Limb (tissue), 2 donors: ENCODE measurements around the gene TM2D3.
"Not testable (repeated sequence)": the region's sequence is repeated elsewhere in the genome, so short reads cannot be mapped to it uniquely, and the experiment has no call there.

Experiments
- DNase-seq, 2 donors: peaks; one replicate each; pipeline ENCODE4 v3.0.0-alpha.2; 2016; ENCODE audit errors: extremely low spot score in 2 of 2

Gene TM2D3

DNA sequence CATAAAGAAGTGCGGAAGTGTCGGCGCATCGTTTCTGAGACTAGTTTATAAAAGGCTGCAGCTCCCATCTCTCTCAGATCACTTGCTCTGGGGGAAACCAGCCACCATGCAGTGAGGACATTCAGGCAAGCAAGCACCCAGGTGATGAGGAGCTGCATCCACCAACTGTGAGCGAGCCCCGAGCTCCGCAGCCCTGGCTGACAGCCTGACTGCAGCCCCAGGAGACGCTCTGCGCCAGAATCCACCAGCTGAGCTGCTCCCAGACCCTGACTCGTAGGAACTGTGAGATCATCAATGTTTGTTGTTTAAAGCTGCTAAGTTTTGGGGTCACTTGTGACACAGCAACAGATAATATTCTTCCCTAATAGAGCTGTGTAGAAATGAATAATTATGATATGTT is 5.0 kb upstream of the TM2D3 start:
- no peak for DNase-seq

DNA sequence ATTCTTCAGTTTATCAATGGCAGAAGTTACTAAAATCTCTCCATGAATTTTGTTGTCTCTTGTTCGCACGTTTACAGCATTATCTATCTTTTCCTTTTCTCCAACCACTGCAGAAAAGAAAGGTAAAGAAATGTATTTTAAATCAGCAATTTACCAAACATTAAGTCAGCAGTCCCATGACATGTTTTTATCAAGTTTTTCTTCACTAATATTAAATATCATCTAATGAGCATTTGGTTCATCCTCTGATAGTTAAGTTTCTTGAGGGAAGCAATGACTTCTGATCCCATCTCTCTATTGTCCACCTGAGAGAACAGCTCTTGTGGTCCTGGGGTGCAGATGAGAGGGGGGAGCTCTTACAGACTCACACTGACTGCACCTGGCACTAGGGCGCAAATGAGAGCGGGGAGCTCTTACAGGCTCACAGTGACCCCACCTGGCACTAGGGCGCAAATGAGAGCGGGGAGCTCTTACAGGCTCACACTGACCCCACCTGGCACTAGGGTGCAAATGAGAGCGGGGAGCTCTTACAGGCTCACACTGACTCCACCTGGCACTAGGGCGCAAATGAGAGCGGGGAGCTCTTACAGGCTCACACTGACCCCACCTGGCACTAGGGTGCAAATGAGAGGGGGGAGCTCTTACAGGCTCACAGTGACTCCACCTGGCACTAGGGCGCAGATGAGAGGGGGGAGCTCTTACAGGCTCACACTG is 2.6 kb upstream of the TM2D3 start:
- not testable (repeated sequence) for DNase-seq

DNA sequence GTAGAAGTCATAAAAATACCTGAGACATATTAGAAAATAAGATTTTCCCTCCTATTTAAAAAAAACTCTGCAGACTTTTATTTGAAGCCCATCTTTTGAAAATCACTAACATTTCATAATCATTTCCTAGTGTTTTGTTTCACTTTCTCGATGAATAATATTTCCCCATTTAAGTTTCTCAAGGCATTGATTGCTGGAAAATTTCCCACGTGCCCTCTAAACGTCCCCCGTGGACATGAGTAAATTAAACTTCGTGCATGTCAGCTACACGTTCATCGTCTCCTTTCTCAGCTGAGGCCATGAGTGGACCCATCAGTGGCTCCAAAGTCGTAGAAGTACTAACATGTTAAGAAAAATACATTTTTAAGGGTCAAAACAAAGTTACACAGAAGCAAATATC is 2.0 kb upstream of the TM2D3 start:
- no peak for DNase-seq

DNA sequence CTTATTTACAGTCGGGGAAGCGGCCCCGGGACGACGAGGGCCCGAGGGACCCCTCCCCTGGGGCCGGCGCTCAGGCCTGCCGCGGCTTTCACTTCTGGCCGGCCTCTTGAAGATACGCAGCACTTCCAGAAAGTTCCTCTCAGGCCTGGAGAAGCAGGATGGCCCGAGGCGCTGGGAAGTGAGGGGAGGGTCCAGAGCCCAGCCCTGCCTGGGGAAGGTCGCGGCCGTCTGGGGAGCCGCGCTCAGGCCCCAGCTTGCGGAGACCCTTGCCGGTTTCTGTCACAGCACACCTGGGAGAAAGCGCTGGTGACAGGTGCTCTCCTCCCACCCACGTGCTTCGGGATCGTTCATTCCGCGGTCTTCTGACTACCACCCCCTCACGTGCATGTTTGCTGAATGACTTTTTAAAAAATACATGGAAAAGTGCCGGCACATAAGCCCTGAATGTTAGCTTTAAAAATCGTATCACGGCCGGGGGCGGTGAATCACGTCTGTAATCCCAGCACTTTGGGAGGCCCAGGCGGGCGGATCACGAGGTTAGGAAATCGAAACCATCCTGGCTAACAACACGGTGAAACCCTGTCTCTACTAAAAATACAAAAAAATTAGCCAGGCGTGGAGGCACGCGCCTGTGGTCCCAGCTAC is 727 bp upstream of the TM2D3 start:
- no peak for DNase-seq

DNA sequence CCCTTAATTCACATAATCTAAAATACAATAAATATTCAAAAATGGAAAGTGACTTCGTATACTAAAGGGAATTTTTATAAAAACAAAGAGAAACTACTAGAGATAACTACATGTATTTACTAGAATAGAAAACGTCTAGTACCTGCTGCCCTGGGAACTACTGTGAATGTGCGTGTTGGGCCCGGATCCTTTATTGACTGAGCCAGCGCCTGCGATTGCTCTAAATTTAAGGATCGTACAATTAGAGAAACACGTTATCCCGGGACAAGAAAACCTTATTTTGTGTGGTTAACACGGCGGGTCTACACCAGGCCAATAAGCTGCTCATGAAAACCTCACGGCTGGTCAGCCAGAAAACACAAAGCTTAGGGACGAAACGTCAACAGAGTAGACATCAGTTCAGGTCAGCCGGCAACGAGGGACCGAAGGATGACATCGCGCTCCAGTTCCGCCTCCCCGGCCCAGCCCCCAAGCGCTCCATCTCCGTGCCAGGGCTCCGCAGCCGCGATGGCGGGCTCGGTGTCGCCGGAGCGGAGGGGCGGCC is 555 bp downstream of the TM2D3 start:
- no peak for DNase-seq

DNA sequence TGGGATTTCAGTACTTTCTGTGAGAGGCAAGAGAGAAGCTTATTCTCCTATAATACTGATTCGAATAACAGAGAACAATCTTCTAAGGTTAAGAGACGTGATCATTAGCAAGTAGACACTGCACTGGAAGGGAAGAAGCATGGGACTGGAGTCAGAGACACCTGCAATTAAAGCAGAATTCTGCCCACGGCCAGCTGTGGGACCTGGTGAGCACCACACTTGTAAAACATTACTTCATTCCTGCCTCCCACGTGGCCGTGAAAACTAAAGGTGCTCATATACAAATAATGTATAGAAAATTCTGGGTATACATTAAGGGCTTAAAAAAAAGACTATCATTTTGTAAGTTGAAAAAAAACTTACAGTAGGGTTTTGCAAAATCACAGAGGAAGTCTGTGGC is 2.0 kb downstream of the TM2D3 start:
- DNase-seq: no peak

DNA sequence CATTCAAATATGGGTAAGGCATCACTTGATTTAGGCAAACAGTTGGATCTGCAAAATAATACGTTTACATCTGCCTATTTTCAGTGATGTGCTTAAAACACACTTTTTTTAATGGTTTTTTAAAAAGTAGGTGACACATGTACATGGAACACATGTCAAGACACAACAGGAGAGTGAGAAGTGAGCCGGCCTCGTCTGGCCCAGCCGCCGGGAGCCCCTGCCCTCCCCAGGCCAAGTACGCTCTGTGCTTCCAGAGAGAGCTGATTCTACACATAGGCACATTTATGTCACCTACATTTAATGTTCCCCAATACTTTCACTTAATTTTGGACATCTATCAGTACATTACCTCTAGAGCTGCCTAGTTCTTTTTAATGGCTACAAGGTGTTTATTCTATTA is 3.8 kb downstream of the TM2D3 start:
- DNase-seq: no peak

DNA sequence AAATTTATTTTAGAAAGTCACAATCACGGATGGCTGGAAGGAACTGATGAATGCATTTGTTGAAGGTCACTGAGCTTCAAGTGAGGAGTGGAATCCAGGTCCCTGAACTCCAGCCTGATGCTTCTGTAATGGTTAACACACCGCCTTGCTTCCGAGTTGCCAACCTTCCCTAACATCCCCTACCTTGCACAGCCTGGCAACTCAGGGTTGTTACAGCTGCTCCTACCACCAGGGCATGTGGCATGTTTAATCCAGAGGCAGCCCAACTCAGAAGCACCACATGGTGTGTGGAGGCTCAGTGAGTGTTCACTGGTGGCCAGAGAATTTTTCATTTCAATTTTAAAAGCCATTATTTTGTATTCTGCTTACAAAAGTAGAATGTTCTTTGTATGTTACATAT is 4.9 kb downstream of the TM2D3 start:
- DNase-seq: no peak

DNA sequence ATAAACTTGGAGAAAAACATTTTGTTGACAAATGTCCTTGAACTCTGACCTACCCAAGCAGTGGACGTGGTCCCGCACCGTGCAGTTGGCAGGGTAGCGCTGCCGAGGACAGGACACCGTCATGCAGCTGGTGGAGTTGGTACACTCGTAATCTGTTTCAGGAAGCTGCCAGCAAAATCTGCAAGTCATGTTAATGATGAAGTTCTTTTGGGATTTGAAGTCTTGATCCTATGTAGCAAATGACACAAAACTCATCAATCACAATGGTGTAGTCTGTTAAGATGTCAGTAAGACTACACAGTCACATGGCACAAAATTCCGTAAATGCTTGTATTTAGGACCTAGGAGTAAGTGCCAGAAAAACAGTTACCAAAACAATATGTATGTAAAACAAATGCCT is 5.5 kb downstream of the TM2D3 start:
- DNase-seq: no peak

DNA sequence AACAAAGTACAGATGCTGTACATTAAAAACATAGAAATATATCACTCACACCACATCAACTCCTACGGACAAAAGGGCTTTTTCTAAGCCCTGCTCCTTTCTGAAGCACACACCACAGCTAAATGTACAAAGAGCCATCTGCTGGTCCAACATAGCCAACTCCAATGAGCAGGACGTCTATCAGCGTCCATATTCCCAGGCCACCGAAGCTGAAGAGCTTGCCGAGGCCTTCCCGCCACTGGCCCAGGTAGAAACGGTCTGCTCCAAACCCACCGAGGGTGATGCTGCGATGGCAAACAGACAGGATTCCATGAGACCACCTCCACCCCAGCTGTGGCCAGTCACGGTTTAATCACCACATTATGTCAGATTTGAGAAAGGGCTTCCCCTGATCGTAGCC is 9.8 kb downstream of the TM2D3 start:
- no peak for DNase-seq

DNA sequence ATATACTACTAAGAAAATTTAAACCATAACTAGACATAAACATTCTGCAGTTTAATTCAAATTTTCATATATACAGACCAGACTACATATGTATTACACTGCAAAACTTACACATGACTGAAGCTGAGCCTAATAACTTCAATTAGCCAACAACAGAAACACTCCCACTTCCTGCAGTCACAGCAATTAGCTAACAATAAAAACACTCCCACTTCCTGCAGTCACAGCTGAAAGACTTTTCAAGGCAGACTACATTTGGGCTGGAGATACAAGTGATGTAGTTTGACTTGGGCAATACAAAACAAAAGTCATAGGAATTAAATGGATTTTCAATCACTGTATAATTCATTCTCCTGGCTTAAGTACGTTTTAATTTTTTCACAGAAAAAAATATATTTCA is 10.3 kb downstream of the TM2D3 start:
- no peak for DNase-seq

DNA sequence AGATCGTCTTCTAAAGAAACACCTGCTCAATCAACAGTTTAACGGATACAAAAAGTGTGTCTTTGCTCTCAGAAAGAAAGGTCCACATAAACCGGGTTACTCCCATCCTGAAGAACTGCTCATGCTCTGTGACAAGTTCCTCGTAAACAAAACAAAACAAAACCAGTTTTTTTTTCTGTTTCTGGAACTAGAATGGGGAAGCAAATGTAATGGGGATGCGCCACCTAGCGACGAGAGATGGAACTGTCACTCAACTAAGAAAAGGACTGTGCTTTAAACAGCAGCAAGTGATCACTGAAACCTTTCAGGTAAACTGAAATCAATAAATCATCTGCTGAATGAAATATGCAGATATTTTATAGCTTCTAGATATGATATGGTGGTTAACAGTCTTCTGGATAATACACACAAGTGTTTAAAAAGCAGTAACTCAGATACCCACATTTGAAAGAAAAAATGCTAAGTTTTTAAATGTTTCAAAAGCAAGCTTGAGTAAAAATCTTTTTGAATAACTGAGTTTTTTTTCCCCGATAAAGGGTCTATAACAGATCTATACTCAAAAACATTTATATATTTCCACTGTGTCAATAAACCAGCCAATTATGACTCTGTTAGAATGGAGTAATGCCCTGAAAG is 10.9 kb downstream of the TM2D3 start:
- DNase-seq: peak; percentile 71 to 82

DNA sequence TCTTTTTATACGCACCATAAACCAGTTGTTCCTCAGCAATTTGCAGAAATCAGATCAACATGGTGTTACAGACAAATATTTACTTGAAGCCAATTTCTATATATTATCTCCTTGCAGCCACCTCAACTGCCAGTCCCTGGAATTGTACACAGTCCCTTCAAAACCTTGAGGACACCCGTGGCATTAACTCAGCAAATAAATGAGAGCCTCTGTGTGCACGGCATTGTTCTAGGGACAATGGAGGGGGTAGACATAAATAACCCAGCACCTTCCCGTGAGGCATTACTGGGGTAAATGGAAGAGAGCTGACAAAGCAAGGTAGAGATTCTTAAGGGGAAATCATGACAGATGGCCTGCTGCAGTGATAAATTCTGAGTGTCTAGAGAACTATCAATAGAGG is 12.5 kb downstream of the TM2D3 start:
- no peak for DNase-seq

DNA sequence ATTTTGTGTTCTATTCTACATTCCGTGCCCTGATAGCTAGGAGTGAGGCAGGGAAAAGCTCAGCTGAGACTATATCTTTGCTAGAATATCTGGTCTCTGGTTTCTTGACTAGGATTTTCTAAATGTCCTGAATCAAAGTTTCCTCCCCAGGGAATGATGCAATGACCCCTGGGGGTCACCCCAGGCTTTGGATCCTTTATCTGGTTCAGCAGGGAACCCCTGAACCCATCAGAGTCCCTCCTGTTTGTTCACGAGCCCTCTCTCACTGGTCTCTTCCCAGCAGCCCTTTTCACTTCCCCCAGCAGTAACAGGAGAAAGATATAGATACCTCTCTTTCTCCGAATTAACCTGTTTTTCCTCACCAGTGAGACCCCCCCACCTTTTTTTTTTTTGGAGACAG is 14.3 kb downstream of the TM2D3 start:
- DNase-seq: no peak

DNA sequence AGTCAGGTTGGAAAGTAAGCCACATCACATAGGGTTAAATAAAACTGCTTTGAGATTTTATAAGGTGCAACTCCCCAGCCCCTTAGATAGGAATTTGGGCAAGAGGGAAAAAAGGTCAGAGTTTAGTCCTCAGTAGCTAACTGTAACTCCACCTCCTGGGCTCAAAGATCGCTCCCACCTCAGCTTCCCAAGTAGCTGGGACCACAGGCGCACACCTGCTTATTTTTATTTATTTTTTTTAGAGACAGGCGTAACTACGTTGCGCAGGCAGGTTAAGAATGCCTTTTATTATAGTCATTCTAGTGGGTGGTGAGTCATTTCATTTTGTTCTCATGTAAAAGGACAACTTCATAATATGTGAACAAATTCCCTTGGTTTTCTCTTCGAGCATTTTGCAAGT is 14.7 kb downstream of the TM2D3 start:
- no peak for DNase-seq

DNA sequence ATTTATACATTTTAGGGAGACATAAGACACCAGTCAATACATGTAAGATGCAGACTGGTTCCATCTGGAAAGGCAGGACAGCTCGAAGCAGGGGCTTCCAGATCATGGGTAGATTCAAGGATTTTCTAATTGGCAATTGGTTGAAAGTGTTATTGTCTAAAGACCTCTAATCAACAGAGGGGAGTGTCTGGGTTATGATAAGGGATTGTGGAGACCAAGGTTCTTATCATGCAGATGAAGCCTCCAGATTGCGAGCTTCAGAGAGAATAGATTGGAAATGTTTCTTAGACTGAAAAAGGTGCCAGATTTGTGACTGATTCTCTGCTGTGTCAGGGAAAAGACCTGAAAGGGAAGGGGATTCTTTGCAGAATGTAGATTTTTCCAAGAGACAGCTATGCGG is 15.1 kb downstream of the TM2D3 start:
- no peak for DNase-seq

DNA sequence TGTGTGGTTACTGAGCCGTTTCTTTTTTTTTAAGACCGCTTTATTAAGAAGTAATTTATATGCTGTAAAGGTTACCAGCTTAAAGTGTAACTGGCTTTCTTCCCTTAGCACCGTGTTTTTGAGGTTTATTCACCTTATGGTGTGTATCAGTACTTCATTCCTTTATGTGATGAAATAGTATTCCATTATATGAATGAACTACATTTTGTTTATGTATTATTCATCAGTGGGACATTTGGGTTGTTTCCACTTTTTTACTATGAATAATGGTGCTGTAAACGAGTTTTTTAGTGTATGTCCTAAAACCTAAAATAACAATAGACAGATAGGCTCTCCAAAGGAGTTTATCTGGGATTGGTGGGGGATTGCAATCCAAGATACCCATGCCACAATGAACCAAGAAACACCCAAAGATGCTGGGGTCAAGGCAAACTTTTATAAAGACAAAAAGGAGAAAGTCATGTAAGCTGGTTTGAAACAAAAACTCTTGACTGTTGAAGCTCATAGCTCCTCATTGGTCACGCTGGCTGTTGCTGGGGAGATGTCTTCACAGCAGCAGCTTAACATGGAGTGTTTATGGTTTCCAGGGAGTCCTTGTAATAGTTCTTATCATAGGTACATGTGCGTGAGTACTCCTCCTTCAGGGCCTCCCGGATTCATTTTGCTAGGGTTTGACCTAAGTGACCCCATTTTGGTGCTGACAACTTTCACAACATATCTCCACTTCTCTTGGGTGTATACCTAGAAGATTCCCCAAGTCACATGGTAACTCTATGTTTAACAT is 16.0 kb downstream of the TM2D3 start:
- no peak for DNase-seq

DNA sequence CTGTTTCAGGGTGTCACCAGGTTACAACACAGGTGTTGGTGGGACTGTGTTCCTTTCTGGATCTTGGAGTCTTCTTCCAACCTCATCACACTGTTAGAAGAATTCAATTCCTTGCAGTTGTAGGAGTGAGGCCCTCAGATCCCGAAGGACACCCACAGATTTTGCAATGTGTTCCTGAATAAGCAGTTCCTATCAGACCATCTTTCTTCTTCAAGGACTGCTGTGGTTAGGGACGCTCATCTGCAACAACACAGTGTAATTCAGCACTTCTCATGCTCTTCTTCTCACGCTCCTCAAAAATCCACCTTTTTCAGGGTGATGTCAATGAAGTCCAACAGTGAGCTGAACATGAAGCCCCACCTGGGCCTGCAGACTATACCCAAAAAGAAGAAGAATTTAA is 18.8 kb downstream of the TM2D3 start:
- no peak for DNase-seq

DNA sequence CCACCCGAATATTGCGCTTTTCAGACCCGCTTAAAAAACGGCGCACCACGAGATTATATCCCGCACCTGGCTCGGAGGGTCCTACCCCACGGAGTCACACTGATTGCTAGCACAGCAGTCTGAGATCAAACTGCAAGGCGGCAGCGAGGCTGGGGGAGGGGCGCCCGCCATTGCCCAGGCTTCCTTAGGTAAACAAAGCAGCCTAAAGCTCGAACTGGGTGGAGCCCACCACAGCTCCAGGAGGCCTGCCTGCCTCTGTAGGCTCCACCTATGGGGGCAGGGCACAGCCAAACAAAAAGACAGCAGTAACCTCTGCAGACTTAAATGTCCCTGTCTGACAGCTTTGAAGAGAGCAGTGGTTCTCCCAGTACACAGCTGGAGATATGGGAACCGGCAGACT is 25.5 kb downstream of the TM2D3 start:
- DNase-seq: not testable (repeated sequence)

DNA sequence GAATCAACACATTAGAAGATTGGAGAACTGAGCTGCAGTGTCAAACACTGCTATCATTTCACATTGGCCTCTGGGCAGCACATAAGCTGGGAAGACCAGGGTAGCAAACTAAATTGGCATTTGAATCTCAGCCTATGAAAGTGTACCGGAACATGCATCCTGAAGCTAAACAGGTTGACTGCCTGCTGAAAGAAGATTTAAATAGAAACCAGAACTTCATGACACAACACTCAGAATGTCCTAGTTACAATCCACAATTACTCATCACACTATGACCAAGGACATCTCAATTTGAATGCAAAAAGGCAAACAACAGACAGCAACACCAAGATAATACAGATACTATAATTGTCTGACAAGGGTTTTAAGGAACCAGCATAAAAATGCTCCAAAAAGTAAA is 26.2 kb downstream of the TM2D3 start:
- DNase-seq: no peak

DNA sequence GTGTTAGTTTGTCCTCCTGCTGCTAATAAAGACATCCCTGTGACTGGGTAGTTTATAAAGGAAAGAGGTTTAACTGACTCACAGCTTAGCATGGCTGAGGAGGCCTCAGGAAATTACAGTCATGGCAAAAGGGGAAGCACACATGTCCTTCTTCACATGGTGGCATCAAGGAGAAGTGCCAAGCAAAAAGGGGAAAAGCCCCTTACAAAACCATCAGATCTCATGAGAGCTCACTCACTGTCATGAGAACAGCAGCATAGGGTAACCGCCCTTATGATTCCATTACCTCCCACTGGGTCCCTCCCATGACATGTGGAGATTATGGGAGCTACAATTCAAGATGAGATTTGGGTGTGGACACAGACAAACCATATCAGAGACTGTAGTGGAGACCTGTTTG is 27.0 kb downstream of the TM2D3 start:
- DNase-seq: no peak
